ENCODE measurements around the gene PM20D2. TPM values are rescaled to one million over a fixed set of nuclear protein-coding genes. Genes with fewer than 3 reads are reported as not detected.

The PM20D2 gene
- total and polyA plus RNA-seq, 2 of the 13 experiments (the other 11 are each of a cell fraction or from before 2014, with no cell fraction given), result 13.3 to 26.3 TPM

DNA sequence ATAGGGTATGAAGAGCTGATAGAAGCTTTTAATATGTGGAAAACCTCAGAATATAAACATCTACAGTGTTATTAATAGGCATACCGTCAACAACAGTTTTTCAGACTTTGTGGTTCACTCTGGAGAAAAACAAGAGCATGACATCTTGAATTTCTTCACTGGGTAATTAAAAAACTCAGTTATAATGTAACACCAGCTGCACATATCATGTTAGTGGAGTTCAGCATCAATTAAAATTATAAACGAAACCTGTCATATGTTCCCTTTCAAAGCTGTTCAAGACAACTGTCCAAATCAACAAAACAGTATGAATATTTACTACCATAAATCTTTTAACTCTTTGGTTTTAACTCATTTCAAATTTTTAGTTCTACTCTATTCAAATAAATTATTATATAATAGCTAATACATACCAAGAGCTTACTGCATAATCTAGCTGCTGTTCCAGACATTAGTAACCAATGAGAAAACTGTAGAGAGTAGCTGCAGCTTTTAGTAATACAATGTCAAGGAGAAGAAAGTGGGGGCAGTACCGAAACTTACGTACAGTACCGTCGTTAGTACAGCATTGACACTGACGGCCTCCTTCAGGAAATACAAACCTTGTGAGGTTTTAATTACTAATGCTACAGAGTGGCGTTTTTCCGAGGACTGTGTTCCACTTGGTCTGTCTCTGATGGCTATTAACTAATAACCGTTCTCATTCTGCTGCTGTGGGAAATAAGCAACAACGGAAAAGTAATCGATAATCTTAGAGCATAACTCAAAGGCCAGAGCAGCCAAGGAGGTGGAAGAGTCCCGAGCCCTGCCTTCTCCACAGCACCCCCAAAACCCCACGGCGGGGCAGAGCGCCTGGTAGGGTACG, 532 bp upstream of the PM20D2 start (continued):
- TF ChIP-seq NCOR1 (IDR thresholded peaks at IDR 0.05; ENCODE audit: borderline replicate concordance, low read length), result no peak
- no peak for TF ChIP-seq ZSCAN22 (CRISPR knock-in tag; IDR thresholded peaks at IDR 0.05)
- TF ChIP-seq ZNF468 (CRISPR knock-in tag; IDR thresholded peaks at IDR 0.05), result no peak
- no peak for TF ChIP-seq ZKSCAN1 (IDR thresholded peaks at IDR 0.05; ENCODE audit: low read length)
- TF ChIP-seq, protein P1, sequence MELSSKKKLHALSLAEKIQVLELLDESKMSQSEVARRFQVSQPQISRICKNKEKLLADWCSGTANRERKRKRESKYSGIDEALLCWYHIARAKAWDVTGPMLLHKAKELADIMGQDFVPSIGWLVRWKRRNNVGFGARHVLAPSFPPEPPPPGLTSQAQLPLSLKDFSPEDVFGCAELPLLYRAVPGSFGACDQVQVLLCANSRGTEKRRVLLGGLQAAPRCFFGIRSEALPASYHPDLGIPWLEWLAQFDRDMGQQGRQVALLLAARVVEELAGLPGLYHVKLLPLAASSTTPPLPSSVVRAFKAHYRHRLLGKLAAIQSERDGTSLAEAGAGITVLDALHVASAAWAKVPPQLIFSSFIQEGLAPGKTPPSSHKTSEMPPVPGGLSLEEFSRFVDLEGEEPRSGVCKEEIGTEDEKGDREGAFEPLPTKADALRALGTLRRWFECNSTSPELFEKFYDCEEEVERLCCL (CRISPR knock-in tag; IDR thresholded peaks at IDR 0.05; ENCODE audit: borderline replicate concordance), result 0 out of 2 replicates have a peak, but pooled peaks have one; percentile 29
- TF ChIP-seq, protein P2, sequence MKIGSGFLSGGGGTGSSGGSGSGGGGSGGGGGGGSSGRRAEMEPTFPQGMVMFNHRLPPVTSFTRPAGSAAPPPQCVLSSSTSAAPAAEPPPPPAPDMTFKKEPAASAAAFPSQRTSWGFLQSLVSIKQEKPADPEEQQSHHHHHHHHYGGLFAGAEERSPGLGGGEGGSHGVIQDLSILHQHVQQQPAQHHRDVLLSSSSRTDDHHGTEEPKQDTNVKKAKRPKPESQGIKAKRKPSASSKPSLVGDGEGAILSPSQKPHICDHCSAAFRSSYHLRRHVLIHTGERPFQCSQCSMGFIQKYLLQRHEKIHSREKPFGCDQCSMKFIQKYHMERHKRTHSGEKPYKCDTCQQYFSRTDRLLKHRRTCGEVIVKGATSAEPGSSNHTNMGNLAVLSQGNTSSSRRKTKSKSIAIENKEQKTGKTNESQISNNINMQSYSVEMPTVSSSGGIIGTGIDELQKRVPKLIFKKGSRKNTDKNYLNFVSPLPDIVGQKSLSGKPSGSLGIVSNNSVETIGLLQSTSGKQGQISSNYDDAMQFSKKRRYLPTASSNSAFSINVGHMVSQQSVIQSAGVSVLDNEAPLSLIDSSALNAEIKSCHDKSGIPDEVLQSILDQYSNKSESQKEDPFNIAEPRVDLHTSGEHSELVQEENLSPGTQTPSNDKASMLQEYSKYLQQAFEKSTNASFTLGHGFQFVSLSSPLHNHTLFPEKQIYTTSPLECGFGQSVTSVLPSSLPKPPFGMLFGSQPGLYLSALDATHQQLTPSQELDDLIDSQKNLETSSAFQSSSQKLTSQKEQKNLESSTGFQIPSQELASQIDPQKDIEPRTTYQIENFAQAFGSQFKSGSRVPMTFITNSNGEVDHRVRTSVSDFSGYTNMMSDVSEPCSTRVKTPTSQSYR (CRISPR knock-in tag; IDR thresholded peaks at IDR 0.05; ENCODE audit: borderline replicate concordance), result no peak
- TF ChIP-seq MTF2 (CRISPR knock-in tag; IDR thresholded peaks at IDR 0.05; ENCODE audit: borderline replicate concordance), result 0 out of 2 replicates have a peak, but pooled peaks have one; percentile 1
- TF ChIP-seq REPIN1 (CRISPR knock-in tag; IDR thresholded peaks at IDR 0.05; ENCODE audit: borderline replicate concordance, low read depth), result no peak
- no peak for TF ChIP-seq ADNP (CRISPR knock-in tag; IDR thresholded peaks at IDR 0.05)
- peak; percentile 57 for TF ChIP-seq XRCC5 (optimal IDR thresholded peaks at IDR 0.05; ENCODE audit: low read length)

Measured in HepG2 (cell line).